ENCODE results near the gene DGKI.

DGKI gene

GRCh38 chr7:137642472-137642871, 204.3 kb downstream of the DGKI start:
- DNase-seq = no peak

GRCh38 chr7:137642031-137642430, 204.7 kb downstream of the DGKI start:
- no peak for DNase-seq

DNA sequence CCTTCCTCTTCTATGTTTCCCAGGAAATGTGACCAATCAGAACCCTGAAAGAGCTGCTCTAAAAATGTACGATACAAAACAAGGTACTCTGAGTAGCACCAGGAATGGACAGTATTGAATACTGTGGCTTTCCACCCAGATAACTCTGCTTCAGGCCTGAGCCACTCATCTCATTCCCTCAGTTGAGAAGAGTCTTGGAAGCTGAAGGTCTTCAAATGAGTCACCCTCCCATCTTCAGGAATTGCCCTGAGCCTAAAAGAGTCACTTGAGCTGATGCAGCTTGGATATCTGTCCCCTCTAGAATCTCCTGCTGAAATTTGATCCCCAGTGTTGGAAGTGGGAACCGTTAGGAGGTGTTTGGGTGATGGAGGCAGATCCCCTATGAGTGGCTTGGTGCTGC, 210.4 kb downstream of the DGKI start:
- no peak for DNase-seq

GRCh38 chr7:137635874-137636273, 210.9 kb downstream of the DGKI start:
- DNase-seq = no peak

DNA sequence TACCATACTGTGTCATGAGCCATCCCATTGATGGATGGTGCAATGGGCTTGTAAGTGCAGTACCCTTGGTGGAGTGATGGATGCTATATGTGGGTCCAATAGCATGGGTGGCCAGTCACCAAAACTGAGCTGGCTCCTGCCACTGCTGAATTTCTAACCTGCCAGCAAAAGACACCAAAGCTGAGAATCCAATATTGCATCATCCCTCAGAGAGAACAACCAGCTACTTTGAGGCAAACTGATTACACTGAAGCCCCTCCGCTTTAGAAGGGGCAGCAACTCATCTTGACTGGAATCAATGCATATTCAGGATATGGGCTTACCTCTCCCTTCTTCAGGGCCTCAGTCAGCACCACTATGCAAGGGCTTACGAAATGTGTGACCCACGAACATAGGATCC, 211.6 kb downstream of the DGKI start:
- DNase-seq = no peak

GRCh38 chr7:137634356-137634755, 212.4 kb downstream of the DGKI start:
- DNase-seq = no peak

DNA sequence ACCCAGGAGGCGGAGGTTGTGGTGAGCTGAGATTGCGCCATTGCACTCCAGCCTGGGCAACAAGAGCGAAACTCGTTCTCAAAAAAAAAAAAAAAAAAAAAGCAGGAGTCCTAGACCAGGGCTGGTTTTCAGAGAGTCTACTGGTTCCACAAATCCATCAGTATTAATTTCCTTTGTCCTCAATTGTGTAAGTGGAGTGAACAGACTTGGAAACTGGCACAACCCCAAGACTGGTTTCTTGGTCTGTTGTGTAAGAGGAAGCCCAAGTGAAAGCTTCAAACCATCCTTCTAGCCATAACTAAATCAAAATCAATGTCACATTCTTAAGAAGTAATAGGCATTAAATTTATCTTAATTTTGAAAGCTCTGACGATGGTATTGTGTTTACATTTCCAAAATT, 213.6 kb downstream of the DGKI start:
- no peak for DNase-seq

- no peak for DNase-seq
Observed at GRCh38 chr7:137628216-137628615, 218.6 kb downstream of the DGKI start.

- DNase-seq = no peak
Observed at GRCh38 chr7:137626469-137627067, 220.2 kb downstream of the DGKI start.

DNA sequence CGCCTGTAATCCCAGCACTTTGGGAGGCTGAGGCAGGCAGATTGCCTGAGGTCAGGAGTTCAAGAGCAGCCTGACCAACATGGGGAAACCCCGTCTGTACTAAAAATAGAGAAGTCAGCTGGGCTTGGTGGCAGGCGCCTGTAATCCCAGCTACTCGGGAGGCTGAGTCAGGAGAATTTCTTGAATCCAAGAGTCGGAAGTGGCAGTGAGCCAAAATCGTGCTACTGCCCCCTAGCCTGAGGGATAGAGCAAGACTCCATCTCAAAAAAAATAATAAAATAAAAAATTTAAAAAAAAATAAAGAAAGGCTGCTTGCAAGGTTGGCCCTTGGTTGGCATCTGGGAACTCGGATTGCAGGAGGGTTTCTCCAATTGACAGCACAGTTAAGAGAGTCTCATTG, 221.6 kb downstream of the DGKI start:
- no peak for DNase-seq

DNA sequence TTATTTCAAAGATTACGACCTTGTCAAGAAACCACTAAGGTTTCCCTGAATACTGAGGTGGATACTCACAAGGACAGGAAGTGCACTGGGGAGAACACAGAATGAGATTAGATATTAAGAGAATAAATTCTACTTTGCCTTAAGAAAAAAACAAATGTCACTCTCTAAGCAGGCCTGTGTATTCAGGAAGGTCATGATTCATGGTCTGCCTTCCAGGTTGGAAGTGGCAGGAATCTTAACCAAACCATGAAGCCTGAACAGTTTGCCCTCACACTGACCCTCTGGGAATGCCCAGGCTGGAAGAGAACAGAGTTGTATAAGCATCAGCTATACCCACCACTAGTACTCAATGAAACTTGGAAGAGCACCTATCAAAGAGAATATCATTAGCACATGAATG, 227.6 kb downstream of the DGKI start:
- no peak for DNase-seq

GRCh38 chr7:137618748-137619147, 228.0 kb downstream of the DGKI start:
- no peak for DNase-seq

GRCh38 chr7:137613006-137613525, 233.7 kb downstream of the DGKI start:
- no peak for DNase-seq

GRCh38 chr7:137611606-137612005, 235.2 kb downstream of the DGKI start:
- DNase-seq = no peak

- DNase-seq = no peak
Observed at GRCh38 chr7:137609500-137609899, 237.3 kb downstream of the DGKI start.

DNA sequence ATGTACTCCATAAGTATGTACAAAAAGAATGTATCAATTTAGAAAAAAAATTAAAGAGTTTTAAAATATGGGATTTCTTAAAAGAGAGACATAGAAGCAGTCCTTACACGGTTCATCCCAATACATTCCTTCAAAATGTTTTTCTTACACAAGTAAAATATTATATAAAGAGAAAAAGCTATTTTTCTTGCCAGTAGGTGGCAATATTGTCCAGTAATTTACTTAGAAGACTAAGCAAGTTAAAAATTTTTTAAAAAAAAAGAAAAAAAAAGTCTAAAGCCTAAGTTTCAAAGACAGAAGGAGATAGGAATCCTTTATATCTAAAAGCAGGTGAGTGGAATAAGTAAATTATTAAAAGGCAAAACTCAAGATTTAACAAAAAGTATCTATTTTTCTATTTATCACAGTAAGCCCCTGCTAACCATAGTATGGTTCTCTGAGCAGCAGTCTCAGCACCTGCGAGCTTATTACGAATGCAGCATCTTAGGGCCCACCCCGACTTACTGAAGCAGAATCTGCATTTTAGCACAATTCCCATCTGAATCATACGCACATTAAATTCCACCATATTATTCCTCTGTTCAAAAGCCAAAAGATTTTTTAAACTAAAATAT, 240.6 kb downstream of the DGKI start:
- peak in 1 of 6 experiments; percentile 13 for DNase-seq

DNA sequence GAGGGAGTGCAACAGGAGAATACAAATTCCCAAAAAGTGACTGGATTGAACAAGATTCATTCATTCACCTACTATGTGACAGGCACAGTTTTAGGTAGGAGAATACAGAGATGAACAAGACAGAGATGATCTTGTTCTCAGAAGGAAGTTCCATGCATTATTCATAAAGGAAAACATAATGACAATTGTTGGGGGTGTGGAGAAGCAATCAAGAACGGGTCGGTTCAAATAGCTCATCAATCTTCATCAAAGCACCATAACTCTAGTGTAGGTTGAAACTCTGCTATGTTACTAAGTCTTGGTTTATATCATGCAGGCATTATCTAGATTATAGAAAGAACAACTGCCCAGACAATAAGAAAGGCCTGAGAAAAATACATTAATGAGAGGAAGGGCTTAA, 243.7 kb downstream of the DGKI start:
- no peak for DNase-seq

GRCh38 chr7:137601642-137602041, 245.1 kb downstream of the DGKI start:
- DNase-seq = no peak

DNA sequence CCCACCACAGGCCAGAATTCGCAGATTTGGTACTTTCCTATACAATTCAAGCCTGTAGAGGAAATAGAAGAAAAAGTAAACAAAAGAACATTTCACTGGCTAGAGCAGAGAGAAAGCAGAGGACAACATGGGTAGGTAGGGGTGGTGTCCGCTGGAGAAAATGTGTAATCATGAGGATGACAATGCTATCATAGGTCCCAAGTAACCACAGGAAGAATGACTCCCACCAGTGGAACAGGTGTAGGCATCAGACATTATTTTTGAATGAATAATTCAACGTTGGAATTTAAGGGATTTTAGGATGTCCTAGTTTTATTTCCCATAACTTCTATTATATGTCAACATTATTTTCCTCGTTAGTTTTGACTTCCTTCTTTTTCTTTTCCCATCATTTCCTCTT, 248.9 kb downstream of the DGKI start:
- no peak for DNase-seq

GRCh38 chr7:137593115-137593711, 253.6 kb downstream of the DGKI start:
- no peak for DNase-seq

DNA sequence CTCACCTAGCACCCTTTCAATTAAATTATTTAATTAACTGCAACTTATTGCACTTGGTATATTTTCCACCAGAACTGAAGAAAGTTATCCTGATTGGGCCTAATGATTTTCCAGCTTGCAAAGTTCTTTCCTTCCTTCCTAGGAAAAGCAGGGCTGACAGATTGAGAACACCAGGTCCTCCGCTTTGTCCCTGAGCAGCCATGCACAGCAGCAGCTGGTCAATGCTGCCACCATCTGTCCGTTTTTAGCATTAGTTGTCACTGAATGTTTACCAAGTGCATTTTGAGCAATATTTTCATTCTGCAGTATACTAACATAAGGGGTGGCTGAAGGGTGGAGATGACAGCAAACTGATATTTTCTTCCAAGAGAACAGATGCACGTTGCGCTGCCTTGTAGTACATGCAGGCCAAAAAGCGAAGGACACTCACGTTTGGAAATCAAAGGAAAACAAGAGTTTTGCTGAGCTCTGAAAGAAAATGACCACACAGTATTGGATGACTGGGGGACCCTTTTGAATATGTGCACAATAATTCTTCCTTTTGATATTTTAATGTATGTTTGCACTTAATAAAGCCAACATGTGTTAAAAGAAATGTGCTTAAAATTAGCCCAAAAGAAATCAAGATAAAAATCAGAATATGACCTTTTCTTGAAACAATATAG, 254.4 kb downstream of the DGKI start:
- no peak for DNase-seq

GRCh38 chr7:137591421-137591837, 255.3 kb downstream of the DGKI start:
- no peak for DNase-seq

- no peak for DNase-seq
Observed at GRCh38 chr7:137590756-137591305, 255.9 kb downstream of the DGKI start.

Measured in stimulated activated naive CD4-positive, alpha-beta T cell (primary cell).